CD4-positive, alpha-beta T cell treated with Interleukin-6 for 4 hours (primary cell): ENCODE data around the gene ARHGAP28.
"Not testable (repeated sequence)": the region's sequence is repeated elsewhere in the genome, so short reads cannot be mapped to it uniquely, and the experiment has no call there.

Experiments
- DNase-seq: peaks from one replicate; pipeline ENCODE4 v3.0.0-alpha.2; 2020; ENCODE audit warnings: mixed read lengths

ARHGAP28 gene

GRCh38 chr18:6777509-6777908, 48.0 kb downstream of the ARHGAP28 start:
- DNase-seq: no peak

- DNase-seq: no peak
These were observed 49.1 kb downstream of the ARHGAP28 start for GRCh38 chr18:6778459-6779247.

GRCh38 chr18:6781142-6781714, 51.7 kb downstream of the ARHGAP28 start:
- DNase-seq: no peak

- DNase-seq: no peak
These were observed 52.3 kb downstream of the ARHGAP28 start for GRCh38 chr18:6781796-6782195.

- no peak for DNase-seq
These were observed 53.3 kb downstream of the ARHGAP28 start for GRCh38 chr18:6782861-6783260.

- DNase-seq: no peak
These were observed 54.5 kb downstream of the ARHGAP28 start for GRCh38 chr18:6784046-6784445.

- DNase-seq: no peak
These were observed 55.5 kb downstream of the ARHGAP28 start for GRCh38 chr18:6785001-6785400.

- no peak for DNase-seq
These were observed 55.9 kb downstream of the ARHGAP28 start for GRCh38 chr18:6785411-6785810.

GRCh38 chr18:6792391-6792790, 62.9 kb downstream of the ARHGAP28 start:
- DNase-seq: no peak

GRCh38 chr18:6793455-6793854, 63.9 kb downstream of the ARHGAP28 start:
- no peak for DNase-seq

- no peak for DNase-seq
These were observed 64.5 kb downstream of the ARHGAP28 start for GRCh38 chr18:6793986-6794385.

GRCh38 chr18:6795307-6795706, 65.8 kb downstream of the ARHGAP28 start:
- no peak for DNase-seq

- no peak for DNase-seq
These were observed 67.0 kb downstream of the ARHGAP28 start for GRCh38 chr18:6796511-6796910.

GRCh38 chr18:6797171-6797570, 67.7 kb downstream of the ARHGAP28 start:
- DNase-seq: no peak

GRCh38 chr18:6798896-6799295, 69.4 kb downstream of the ARHGAP28 start:
- no peak for DNase-seq

- DNase-seq: not testable (repeated sequence)
These were observed 70.8 kb downstream of the ARHGAP28 start for GRCh38 chr18:6800309-6800708.

GRCh38 chr18:6807515-6808257, 78.2 kb downstream of the ARHGAP28 start:
- DNase-seq: no peak

- DNase-seq: no peak
These were observed 80.7 kb downstream of the ARHGAP28 start for GRCh38 chr18:6810191-6810590.

- no peak for DNase-seq
These were observed 82.3 kb downstream of the ARHGAP28 start for GRCh38 chr18:6811816-6812215.

GRCh38 chr18:6814882-6815425, 85.4 kb downstream of the ARHGAP28 start:
- DNase-seq: no peak

GRCh38 chr18:6816154-6816553, 86.6 kb downstream of the ARHGAP28 start:
- no peak for DNase-seq

- DNase-seq: no peak
These were observed 89.8 kb downstream of the ARHGAP28 start for GRCh38 chr18:6819332-6819731.

GRCh38 chr18:6820314-6820713, 90.8 kb downstream of the ARHGAP28 start:
- no peak for DNase-seq

GRCh38 chr18:6821356-6821755, 91.8 kb downstream of the ARHGAP28 start:
- no peak for DNase-seq
